HEK293 (cell line): ENCODE results near the gene CACNA1G.

Source experiments
- CTCF ChIA-PET: fragments of 350-600 bp; formaldehyde crosslinking; extraction: SDS; loops from one replicate; lab custom pipeline; 2021; ENCODE audit warnings: antibody characterized with exemption; lab: Yijun Ruan, JAX
- POLR2A ChIA-PET: fragments of 300-600 bp; formaldehyde crosslinking; extraction: SDS; loops from one replicate; lab custom pipeline; 2020; ENCODE audit warnings: antibody characterized with exemption, inconsistent platforms; lab: Yijun Ruan, JAX
- H3K27ac ChIP-seq: fragments of 200-500 bp; sonication (Bioruptor generic); 2 replicates; pipeline ENCODE4 v1.5.1; 2014; ENCODE audit warnings: low read depth, low read length, control low read depth, inconsistent platforms; ENCODE audit errors: extremely low read depth
- H3K36me3 ChIP-seq, 2 experiments: fragments of 200-500 bp in 1 of 2; sonication (Bioruptor generic) in 1 of 2; 1 replicate in 1 of 2; 2 replicates in 1 of 2; pipeline ENCODE4 v1.5.1; 2014 to 2017; ENCODE audit warnings: inconsistent platforms in 2 of 2, low read length in 2 of 2; ENCODE audit not compliant: control insufficient read depth in 2 of 2, insufficient read depth in 1 of 2
- H3K4me1 ChIP-seq: fragments of 200-500 bp; sonication (Bioruptor generic); 2 replicates; pipeline ENCODE4 v1.5.1; 2014; ENCODE audit warnings: mild to moderate bottlenecking, low read length, inconsistent platforms; ENCODE audit not compliant: control insufficient read depth, insufficient read depth
- H3K4me3 ChIP-seq: 2 replicates; pipeline ENCODE4 v1.5.1; 2011; ENCODE audit warnings: low read depth, mild to moderate bottlenecking, control low read depth, low read length, moderate library complexity
- H3K9me3 ChIP-seq: fragments of 200-500 bp; sonication (Bioruptor generic); 2 replicates; pipeline ENCODE4 v1.5.1; 2014; ENCODE audit warnings: low read depth, low read length, inconsistent platforms; ENCODE audit not compliant: control insufficient read depth, insufficient read depth
- BCL11A ChIP-seq: fragments of 450-650 bp; formaldehyde crosslinking; IDR thresholded peaks from 2 replicates; pipeline ENCODE4 v1.5.1; 2016; ENCODE audit warnings: low read depth, missing biosample characterization, missing genetic modification characterization
- GLIS1 ChIP-seq: fragments of 450-650 bp; formaldehyde crosslinking; IDR thresholded peaks from 2 replicates; pipeline ENCODE4 v1.5.1; 2016; ENCODE audit warnings: missing biosample characterization, missing genetic modification characterization
- HOXD13 ChIP-seq: sonication (generic); formaldehyde crosslinking; IDR thresholded peaks from 2 replicates; pipeline ENCODE4 v1.8.0; 2022; ENCODE audit warnings: missing genetic modification reagents, borderline replicate concordance
- KLF9 ChIP-seq: fragments of 450-650 bp; formaldehyde crosslinking; IDR thresholded peaks from 2 replicates; pipeline ENCODE4 v1.5.1; 2016; ENCODE audit warnings: missing biosample characterization, missing genetic modification characterization, low read depth
- PBX3 ChIP-seq: sonication (generic); formaldehyde crosslinking; IDR thresholded peaks from 2 replicates; pipeline ENCODE4 v1.8.1; 2022; ENCODE audit warnings: mild to moderate bottlenecking, moderate library complexity, missing genetic modification reagents
- RBAK ChIP-seq: fragments of 450-650 bp; formaldehyde crosslinking; IDR thresholded peaks from 2 replicates; pipeline ENCODE4 v1.5.1; 2016; ENCODE audit warnings: missing biosample characterization, missing genetic modification characterization
- REST ChIP-seq: fragments of 450-650 bp; formaldehyde crosslinking; IDR thresholded peaks from 2 replicates; pipeline ENCODE4 v1.5.1; 2016; ENCODE audit warnings: missing biosample characterization, missing genetic modification characterization
- SP3 ChIP-seq: fragments of 450-650 bp; formaldehyde crosslinking; IDR thresholded peaks from 2 replicates; pipeline ENCODE4 v1.5.1; 2016; ENCODE audit warnings: missing biosample characterization, missing genetic modification characterization
- ZBTB44 ChIP-seq: fragments of 450-650 bp; IDR thresholded peaks from 2 replicates; pipeline ENCODE4 v1.5.1; 2018; ENCODE audit warnings: missing biosample characterization, mild to moderate bottlenecking, missing genetic modification characterization
- ZBTB8A ChIP-seq: fragments of 450-650 bp; formaldehyde crosslinking; IDR thresholded peaks from 2 replicates; pipeline ENCODE4 v1.5.1; 2016; ENCODE audit warnings: missing biosample characterization, missing genetic modification characterization
- ZFHX2 ChIP-seq: fragments of 450-650 bp; formaldehyde crosslinking; conservative IDR thresholded peaks from 2 replicates; pipeline ENCODE4 v1.5.1; 2016; ENCODE audit warnings: missing biosample characterization, missing genetic modification characterization
- ZNF169 ChIP-seq: fragments of 450-650 bp; formaldehyde crosslinking; IDR thresholded peaks from 2 replicates; pipeline ENCODE4 v1.5.1; 2016; ENCODE audit warnings: missing biosample characterization, missing genetic modification characterization
- ZNF18 ChIP-seq: fragments of 450-650 bp; formaldehyde crosslinking; IDR thresholded peaks from 2 replicates; pipeline ENCODE4 v1.5.1; 2016; ENCODE audit warnings: missing biosample characterization, missing genetic modification characterization
- ZNF2 ChIP-seq: fragments of 450-650 bp; formaldehyde crosslinking; IDR thresholded peaks from 2 replicates; pipeline ENCODE4 v1.5.1; 2016; ENCODE audit warnings: missing biosample characterization, missing genetic modification characterization
- ZNF248 ChIP-seq: fragments of 450-650 bp; formaldehyde crosslinking; IDR thresholded peaks from 2 replicates; pipeline ENCODE4 v1.5.1; 2017; ENCODE audit warnings: missing biosample characterization, missing genetic modification characterization
- ZNF335 ChIP-seq: fragments of 450-650 bp; formaldehyde crosslinking; conservative IDR thresholded peaks from 2 replicates; pipeline ENCODE4 v1.5.1; 2016; ENCODE audit warnings: missing biosample characterization, missing genetic modification characterization
- ZNF48 ChIP-seq: fragments of 450-650 bp; formaldehyde crosslinking; IDR thresholded peaks from 2 replicates; pipeline ENCODE4 v1.5.1; 2016; ENCODE audit warnings: missing biosample characterization, missing genetic modification characterization
- ZNF501 ChIP-seq: fragments of 450-650 bp; formaldehyde crosslinking; IDR thresholded peaks from 2 replicates; pipeline ENCODE4 v1.5.1; 2016; ENCODE audit warnings: missing biosample characterization, missing genetic modification characterization
- ZNF529 ChIP-seq: fragments of 450-650 bp; formaldehyde crosslinking; IDR thresholded peaks from 2 replicates; pipeline ENCODE4 v1.5.1; 2017; ENCODE audit warnings: missing genetic modification characterization, missing biosample characterization; ENCODE audit not compliant: insufficient replicate concordance
- ZNF548 ChIP-seq: fragments of 450-650 bp; formaldehyde crosslinking; IDR thresholded peaks from 2 replicates; pipeline ENCODE4 v1.5.1; 2016; ENCODE audit warnings: missing biosample characterization, missing genetic modification characterization
- ZNF639 ChIP-seq: fragments of 450-650 bp; formaldehyde crosslinking; IDR thresholded peaks from 2 replicates; pipeline ENCODE4 v1.5.1; 2016; ENCODE audit warnings: missing biosample characterization, missing genetic modification characterization
- ZNF747 ChIP-seq: fragments of 450-650 bp; formaldehyde crosslinking; IDR thresholded peaks from 2 replicates; pipeline ENCODE4 v1.5.1; 2016; ENCODE audit warnings: missing biosample characterization, missing genetic modification characterization
- ZNF785 ChIP-seq: fragments of 450-650 bp; formaldehyde crosslinking; IDR thresholded peaks from 2 replicates; pipeline ENCODE4 v1.5.1; 2016; ENCODE audit warnings: missing biosample characterization, missing genetic modification characterization
- ZSCAN18 ChIP-seq: fragments of 450-650 bp; formaldehyde crosslinking; IDR thresholded peaks from 2 replicates; pipeline ENCODE4 v1.5.1; 2016; ENCODE audit warnings: missing biosample characterization, missing genetic modification characterization
- ZSCAN4 ChIP-seq: fragments of 450-650 bp; formaldehyde crosslinking; IDR thresholded peaks from 2 replicates; pipeline ENCODE4 v1.5.1; 2017; ENCODE audit warnings: missing biosample characterization, missing genetic modification characterization
- ZXDB ChIP-seq: fragments of 450-650 bp; formaldehyde crosslinking; IDR thresholded peaks from 2 replicates; pipeline ENCODE4 v1.5.1; 2016; ENCODE audit warnings: missing biosample characterization, missing genetic modification characterization

Gene CACNA1G

GRCh38 chr17:50570528-50570927 lies 10.0 kb downstream of the CACNA1G start (continued):
- TF ChIP-seq ZNF548 (tag by site-specific recombination) (no peak), ZSCAN4 (tag by site-specific recombination) (peak; percentile 58), ZFHX2 (0 out of 2 replicates have a peak, but pooled peaks have one; percentile 9), ZNF747 (tag by site-specific recombination) (no peak), ZBTB8A (tag by site-specific recombination) (0 out of 2 replicates have a peak, but pooled peaks have one; percentile 8), ZBTB44 (no peak), HOXD13 (no peak), ZNF785 (tag by site-specific recombination) (no peak), GLIS1 (peak; percentile 23; the same call in 1 of the 2 replicates)

GRCh38 chr17:50571681-50572080 lies 11.2 kb downstream of the CACNA1G start:
- H3K27ac ChIP-seq, result no peak overlapping the region
- no peaks in the 10 kb centered on the region for H3K9me3 ChIP-seq
- H3K4me3 ChIP-seq, result no peak overlapping the region
- TF ChIP-seq ZNF18 (tag by site-specific recombination) (no peak), GLIS1 (no peak), ZBTB8A (tag by site-specific recombination) (no peak), ZNF2 (tag by site-specific recombination) (no peak), ZNF248 (tag by site-specific recombination) (no peak), ZNF335 (tag by site-specific recombination) (no peak), ZNF501 (tag by site-specific recombination) (no peak), ZNF529 (no peak), KLF9 (tag by site-specific recombination) (no peak), REST (tag by site-specific recombination) (no peak), ZNF639 (tag by site-specific recombination) (no peak), ZNF169 (no peak), ZNF48 (no peak), ZSCAN18 (tag by site-specific recombination) (no peak), RBAK (tag by site-specific recombination) (no peak), SP3 (tag by site-specific recombination) (no peak), PBX3 (no peak), ZXDB (tag by site-specific recombination) (no peak), BCL11A (tag by site-specific recombination) (no peak)
- H3K36me3 ChIP-seq, result no peaks in the 10 kb centered on the region
- H3K4me1 ChIP-seq, result peaks cover 3% of the 10 kb centered on the region; the same call in 1 of the 2 replicates
- CTCF ChIA-PET, result interaction anchor here (0.7 to 2.5 kb wide), 3 partner anchors 55 to 123 kb away, joined by 3 to 12 read pairs (median 6); no protein-coding TSS in a partner anchor
- POLR2A ChIA-PET, result no interaction called here
